HL-60/S4 treated with retinoic acid at 250 ng/mL for 4 days and 3 days (cell line): ENCODE results near the gene LEFTY1.

Experiments used
- in situ Hi-C: fragments of 300-500 bp; cut with MboI; formaldehyde crosslinking; loops from 2 replicates; pipeline ENCODE4 v1.7.0; 2022; ENCODE audit warnings: low sequenced_read_pairs

The LEFTY1 gene

GRCh38 chr1:225917101-225917500, 28.2 kb upstream of the LEFTY1 start:
- in situ Hi-C loops, result no loop called here

GRCh38 chr1:225915538-225915991, 26.6 kb upstream of the LEFTY1 start:
- in situ Hi-C loops, result no loop called here

GRCh38 chr1:225914947-225915346, 26.0 kb upstream of the LEFTY1 start:
- in situ Hi-C loops, result no loop called here

GRCh38 chr1:225914391-225914790, 25.4 kb upstream of the LEFTY1 start:
- in situ Hi-C loops, result no loop called here

GRCh38 chr1:225911191-225912130, 22.5 kb upstream of the LEFTY1 start:
- in situ Hi-C loops, result no loop called here

GRCh38 chr1:225909477-225909876, 20.5 kb upstream of the LEFTY1 start:
- in situ Hi-C loops, result no loop called here

GRCh38 chr1:225908773-225909172, 19.8 kb upstream of the LEFTY1 start:
- in situ Hi-C loops, result no loop called here

- in situ Hi-C loops, result no loop called here
Measured at GRCh38 chr1:225908013-225908640, 19.2 kb upstream of the LEFTY1 start.

GRCh38 chr1:225907341-225907740, 18.4 kb upstream of the LEFTY1 start:
- in situ Hi-C loops, result no loop called here

- in situ Hi-C loops, result no loop called here
Measured at GRCh38 chr1:225906467-225906866, 17.5 kb upstream of the LEFTY1 start.

- in situ Hi-C loops, result no loop called here
Measured at GRCh38 chr1:225903623-225904022, 14.7 kb upstream of the LEFTY1 start.

- in situ Hi-C loops, result no loop called here
Measured at GRCh38 chr1:225899044-225899925, 10.3 kb upstream of the LEFTY1 start.

- in situ Hi-C loops, result no loop called here
Measured at GRCh38 chr1:225897595-225898514, 8.9 kb upstream of the LEFTY1 start.

GRCh38 chr1:225896937-225897549, 8.1 kb upstream of the LEFTY1 start:
- in situ Hi-C loops, result no loop called here

GRCh38 chr1:225896494-225896893, 7.5 kb upstream of the LEFTY1 start:
- in situ Hi-C loops, result no loop called here

GRCh38 chr1:225892307-225892706, 3.4 kb upstream of the LEFTY1 start:
- in situ Hi-C loops, result no loop called here

- in situ Hi-C loops, result no loop called here
Measured at GRCh38 chr1:225891229-225891972, 2.5 kb upstream of the LEFTY1 start.

GRCh38 chr1:225890346-225891228, 1.6 kb upstream of the LEFTY1 start:
- in situ Hi-C loops, result no loop called here
